GM12872 (cell line): Measurements from ENCODE around the gene CD33.

Experiments used
- CTCF ChIP-seq: IDR thresholded peaks from 3 replicates; pipeline ENCODE4 v1.5.1; 2011; ENCODE audit warnings: low read depth, mild to moderate bottlenecking, low read length, moderate library complexity; ENCODE audit not compliant: insufficient read depth

The CD33 gene

GRCh38 chr19:51196181-51196580 lies 28.7 kb upstream of the CD33 start:
- no peak for TF ChIP-seq CTCF

- TF ChIP-seq CTCF, result no peak
These were observed 26.2 kb upstream of the CD33 start for GRCh38 chr19:51198641-51199040.

DNA sequence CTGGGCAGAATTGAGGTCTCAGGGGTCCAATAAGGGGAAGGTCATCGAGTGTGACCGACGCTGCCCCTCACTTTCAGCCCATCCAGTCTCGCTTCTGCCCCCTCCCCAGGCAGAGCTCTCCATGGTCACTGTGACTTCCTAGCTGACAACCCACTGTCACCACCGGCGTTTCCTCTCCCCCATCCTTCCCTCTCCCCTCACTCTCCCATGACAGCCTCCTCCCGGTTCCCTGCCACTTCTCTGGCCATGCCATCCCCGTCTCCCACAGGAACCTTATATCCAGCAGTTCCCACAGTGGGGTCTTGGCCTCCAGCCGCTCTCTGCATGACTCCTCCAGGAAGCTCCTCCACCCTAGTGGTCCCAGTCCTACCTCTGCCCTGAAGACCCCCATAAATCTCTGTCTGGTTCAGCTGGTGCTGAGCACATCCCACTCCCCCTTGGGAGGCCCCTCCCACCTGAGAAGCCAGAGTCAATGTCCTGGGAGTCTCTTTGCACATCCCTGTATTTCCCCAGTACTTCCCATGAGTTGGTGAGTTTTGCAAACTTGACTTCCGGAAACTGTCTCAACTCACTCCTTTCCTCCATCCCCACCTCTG lies 24.7 kb upstream of the CD33 start:
- TF ChIP-seq CTCF, result no peak

GRCh38 chr19:51201712-51202111 lies 23.2 kb upstream of the CD33 start:
- no peak for TF ChIP-seq CTCF

DNA sequence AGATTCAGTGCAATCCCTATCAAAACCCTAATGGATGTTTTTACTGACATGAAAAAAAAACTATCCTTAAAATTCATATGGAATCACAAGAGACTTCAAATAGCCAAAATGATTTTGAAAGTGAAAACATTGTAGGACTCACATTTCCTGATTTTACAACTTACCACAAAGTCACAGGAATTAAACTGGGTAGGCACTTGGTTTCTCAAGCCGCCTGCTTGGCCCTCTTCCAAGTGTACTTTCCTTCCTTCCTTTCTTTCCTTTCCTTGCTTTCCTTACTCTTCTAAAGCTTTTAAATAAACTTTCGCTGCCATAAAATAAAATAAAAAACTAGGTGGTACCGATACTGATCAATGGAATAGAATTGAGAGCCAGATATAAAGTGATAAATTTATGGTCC lies 21.0 kb upstream of the CD33 start:
- TF ChIP-seq CTCF, result no peak

GRCh38 chr19:51204321-51204720 lies 20.6 kb upstream of the CD33 start:
- TF ChIP-seq CTCF, result no peak

DNA sequence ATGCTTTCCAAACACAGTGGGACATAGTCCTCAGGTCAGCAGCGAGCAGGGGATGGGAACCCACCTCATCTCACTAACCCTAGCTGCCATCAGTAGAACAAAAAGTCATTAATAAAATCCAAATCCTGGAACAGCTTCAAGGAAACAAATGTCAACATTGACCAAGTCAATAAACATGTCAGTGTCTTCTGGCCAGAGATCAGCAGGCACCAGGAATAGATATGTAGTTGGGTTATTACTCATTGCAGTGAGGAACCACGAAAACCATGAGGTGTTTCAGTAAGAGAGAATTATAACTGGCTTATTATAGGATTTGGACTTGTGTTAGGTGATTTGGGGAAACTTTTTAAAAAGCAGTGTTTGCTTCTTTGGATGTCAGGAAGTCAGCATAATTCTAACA lies 17.1 kb upstream of the CD33 start:
- no peak for TF ChIP-seq CTCF
